Measurements from ENCODE around the gene OOSP4B. TPM values are rescaled to one million over a fixed set of nuclear protein-coding genes. Genes with fewer than 3 reads are reported as not detected.
"Not testable (repeated sequence)": the region's sequence is repeated elsewhere in the genome, so short reads cannot be mapped to it uniquely, and the experiment has no call there.

The OOSP4B gene
- polyA plus RNA-seq (2013, experiment 1 of 2; ENCODE audit: insufficient read length), result not detected
- not detected for polyA plus RNA-seq (2013, experiment 2 of 2; ENCODE audit: insufficient read length)

DNA sequence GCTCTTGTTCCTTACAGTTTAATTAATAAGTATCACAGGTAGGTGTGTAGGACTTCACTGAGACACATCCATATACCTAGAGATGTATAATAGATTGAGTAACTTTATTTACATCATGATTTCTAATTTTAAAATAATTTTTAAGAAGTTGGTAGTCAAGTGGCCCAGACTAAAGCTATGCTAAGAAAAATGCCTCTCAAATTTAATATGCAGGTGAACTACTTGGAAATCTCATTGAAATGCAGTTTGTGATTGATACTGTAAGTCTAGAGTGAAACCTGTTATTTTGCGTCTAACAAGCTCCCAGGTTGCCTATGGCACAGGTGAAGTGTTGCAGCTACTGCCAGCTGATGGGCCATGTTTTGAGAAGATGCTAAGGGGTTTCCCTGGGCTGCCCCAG, at the start of gene OOSP4B:
OOSP4B (plus strand) TSS at position 301 of the 400 bp plus-strand sequence.
- DNase-seq, result no peak

DNA sequence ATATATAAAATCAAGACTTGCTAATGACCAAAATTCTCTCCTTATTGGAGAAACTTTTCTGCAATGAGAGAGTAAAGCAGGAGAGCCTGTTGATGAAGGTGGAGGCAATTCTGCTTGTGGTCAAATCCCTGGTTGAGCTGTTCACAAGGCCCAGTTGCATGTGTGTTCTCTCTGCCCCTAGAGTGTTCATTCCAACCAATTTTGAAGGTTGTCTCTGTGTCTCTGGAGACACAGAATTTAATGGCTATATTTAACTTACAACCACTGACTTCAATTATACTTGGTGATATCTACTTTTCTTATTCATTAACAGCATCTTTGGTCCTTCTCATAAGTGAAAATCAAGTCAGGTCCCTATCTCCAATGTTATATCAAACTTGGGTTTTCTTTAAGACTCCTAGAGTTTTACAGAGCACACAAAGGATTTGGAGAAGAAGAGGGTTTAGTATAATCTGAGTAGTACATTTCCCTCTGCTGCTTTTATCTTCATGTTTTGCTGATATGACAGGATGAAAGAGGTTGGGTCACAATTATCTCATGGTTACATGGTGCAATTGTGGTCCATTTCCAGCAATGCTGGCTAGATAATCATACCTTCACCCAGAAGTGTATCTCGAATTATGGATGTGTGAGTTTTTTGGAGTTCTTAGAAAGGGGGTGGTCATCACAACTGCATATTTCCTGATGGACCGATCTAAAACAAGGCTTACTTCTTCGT, 49.1 kb upstream of the OOSP4B start:
- DNase-seq, result no peak

DNA sequence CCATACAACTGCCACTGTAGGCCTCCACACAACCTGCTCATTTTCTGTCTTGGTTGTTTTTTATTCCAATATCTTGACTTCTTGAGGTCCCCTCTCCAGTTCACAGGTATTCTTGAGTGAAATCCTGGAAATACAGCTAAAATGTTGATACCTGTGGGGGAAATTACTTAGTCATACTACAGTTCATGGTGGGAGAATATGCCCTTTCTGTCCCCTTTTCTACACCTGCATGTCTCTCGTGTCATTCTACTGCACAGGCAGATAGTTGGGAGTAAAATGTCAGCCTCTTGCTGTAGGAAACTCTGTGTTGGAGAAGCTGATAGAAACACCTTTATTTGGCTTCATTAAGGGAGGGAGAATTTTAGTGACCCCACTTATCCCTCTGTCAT, 48.6 kb upstream of the OOSP4B start:
- DNase-seq, result no peak

DNA sequence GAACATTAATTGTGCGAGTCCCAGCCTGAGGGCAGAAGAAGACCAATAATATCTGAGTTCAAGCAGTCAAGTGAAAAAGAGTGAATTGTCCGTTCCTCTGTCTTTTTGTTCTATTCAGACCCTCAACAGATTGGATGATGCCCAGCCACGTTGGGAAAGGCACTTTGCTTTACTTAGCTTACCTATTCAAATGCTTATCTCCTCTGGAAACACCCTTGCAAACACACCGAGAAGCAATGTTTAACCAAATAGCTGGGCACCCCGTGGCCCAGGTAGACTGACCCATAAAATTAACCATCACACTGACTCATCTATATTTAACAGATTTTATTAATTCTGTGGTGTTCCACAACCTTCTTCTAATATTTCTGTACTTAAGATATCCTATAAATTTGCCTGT, 43.9 kb upstream of the OOSP4B start:
- no peak for DNase-seq

DNA sequence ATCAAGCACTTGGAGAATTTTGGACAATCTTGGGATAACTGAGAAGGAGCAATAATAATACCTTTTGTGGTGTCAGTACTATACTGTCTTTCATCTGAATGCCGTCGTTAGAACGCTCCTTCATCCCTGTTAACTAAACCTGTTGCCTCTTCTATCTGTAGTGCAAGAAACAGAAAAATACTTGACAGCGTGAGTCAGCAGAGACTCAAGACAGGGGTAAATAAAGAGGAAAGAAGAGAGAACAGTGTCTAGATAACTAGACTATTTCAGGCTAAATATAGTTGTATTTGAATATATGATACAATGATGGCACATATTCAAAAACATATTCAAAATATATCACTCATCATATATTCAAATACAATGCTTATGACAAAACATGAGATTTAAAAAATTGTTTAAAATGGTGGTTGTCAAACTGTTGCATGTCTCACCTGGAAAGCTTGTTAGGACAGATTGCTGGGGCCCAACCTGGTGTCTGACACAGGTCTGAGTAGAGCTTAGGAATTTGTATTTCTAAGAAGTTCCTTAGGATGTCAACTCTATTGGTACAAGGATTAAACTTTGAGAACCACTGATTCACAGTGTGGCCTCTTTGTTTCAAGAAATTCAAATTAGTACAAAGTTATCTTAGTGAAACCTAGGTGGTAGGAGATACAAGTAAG, 35.7 kb upstream of the OOSP4B start:
- DNase-seq, result no peak

DNA sequence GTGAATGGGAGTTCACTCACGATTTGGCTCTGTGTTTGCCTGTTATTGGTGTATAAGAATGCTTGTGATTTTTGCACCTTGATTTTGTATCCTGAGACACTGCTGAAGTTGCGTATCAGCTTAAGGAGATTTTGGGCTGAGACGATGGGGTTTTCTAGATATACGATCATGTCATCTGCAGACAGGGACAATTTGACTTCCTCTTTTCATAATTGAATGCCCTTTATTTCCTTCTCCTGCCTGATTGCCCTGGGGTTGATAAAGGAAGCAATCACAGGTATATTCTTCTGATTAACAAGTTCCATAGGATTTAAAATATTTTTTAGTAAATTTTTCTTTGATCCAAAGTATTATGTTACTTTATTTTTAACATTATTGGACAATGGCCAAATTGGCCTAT, 34.9 kb upstream of the OOSP4B start:
- DNase-seq, result not testable (repeated sequence)

DNA sequence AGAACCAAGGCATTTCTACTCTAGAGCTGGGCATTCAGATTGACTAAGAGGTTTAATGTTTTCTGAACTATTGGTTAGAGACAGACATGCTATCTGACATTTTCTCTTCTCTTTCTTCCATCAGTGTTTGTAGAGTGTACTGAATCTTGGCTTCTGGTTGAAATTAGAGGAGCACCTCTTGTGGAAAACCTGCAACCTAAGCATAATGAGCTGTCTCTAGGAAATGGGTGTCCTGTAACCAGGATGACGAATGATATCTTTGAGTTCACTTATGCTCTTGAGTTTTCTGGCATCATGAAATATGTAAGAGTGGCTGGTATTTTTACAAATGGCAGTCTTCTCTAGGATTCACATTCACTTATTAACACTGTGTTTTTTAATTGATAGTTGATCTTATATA, 33.8 kb upstream of the OOSP4B start:
- no peak for DNase-seq

DNA sequence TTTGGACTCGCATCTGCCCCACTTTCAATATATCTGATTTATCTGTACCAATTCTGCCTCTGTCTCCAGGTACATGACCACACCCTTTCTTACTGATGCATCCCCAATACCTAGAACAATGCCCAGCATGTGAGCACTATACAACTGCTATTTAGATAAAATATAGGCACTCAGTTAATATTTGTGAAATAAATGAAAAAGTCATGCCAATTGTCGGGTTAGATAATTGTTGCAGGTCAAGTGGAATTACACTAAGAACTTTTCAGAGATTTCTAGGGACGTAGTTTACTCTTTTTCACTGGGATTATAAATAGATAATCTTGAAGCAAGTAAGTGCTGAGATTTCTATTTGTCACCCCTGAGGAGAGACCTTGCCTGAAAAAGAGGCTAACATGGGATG, 32.6 kb upstream of the OOSP4B start:
- DNase-seq, result no peak

DNA sequence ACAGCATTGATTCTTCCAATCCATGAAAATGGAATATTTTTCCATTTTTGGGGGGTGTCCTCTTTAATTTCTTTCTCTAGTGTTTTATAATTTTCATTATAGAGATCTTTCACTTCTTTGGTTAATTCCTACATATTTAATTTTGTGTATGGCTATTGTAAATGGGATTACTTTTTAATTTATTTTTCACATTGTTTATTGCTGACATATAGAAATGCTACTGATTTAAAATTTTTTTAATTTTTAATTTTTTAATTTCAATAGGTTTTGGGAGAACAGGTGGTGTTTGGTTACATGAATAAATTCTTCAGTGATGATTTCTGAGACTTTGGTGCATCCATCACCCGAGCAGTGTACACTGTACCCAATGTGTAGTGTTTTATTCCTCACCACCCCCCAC, 26.6 kb upstream of the OOSP4B start:
- no peak for DNase-seq

DNA sequence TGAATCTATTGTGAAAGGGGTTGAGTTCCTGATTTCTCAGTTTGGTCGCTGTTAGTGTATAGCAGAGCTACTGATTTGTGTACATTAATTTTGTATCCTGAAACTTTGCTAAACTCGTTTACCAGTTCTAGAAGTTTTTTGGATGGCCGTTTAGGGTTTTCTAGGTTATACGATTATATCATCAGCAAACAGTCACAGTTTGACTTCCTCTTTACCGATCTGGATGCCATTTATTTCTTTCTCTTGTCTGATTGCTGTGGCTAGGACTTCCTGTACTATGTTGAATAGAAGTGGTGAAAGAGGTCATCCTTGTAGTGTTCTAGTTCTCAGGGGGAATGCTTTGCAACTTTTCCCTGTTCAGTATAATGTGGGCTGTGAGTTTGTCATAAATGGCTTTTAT, 24.6 kb upstream of the OOSP4B start:
- no peak for DNase-seq

DNA sequence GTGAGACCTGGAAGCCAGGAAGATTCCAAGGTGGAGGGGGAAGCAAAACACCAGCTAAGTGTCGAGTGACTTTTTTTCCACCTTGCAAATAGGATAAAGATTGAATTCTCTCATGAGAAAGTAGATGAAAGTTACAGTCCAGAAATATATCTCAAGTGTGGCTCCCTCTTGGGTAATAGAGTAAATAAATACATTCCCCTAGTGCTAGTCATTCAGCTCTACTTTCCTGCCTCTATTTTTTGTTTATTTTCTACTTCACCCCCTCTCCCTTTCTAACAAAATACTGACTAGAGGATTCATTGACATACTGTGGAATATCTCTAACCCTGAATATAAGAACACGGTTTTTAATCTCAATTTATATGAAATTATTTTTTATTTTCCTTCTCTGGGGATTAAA, 19.2 kb upstream of the OOSP4B start:
- no peak for DNase-seq

DNA sequence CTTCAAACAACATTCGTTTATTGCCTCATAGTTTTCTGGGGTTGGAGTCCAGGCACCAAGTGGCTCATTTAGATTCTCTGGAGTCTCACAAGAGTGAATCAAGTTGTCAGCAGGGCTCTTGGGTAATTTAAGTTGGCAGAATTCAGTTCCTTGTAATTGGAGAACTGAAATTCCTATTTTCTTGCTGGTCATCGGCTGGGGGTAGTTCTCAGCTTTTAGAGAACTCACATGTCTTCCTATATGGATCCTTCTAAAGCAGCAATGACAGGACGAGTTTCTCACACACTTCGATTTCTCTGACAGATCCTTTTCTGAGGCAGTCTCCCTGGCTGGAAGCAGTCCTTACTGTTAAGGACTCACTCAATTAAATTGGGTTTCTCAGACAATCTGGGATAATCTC, 17.3 kb upstream of the OOSP4B start:
- no peak for DNase-seq

DNA sequence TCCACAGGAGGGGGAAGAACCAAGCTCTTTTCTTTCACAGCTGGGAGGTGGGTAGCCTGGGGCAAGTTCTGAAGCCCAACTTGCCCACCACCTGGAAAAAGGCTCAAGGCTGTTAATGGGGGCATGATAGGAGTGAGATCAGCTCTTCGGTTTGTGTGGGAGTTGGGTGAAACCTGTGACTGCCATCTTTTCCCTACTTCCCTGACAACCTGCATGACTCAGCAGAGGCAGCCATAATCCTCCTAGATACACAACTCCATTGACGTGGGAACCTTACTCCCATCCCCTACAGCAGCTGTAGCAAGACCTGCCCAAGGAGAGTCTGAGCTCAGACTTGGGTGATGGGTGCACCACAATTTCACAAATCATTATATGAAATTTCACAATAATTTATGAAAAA, 13.3 kb upstream of the OOSP4B start:
- DNase-seq, result no peak

DNA sequence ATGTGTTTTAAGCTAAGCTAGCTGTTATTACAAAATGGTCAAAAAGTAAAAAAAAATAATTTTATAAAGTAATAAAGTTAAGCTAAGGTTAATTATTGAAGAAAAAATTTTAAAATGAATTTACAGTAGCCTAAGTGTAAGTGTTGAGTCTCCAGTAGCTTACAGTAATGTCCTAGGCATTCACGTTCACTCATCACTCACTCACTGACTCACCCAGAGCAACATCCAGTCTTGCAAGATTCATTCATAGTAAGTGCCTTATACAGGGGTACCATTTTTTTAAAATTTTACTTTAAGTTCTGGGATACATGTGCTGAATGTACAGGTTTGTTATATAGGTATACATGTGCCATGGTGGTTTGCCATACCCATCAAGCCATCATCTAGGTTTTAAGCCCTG, 11.6 kb upstream of the OOSP4B start:
- DNase-seq, result no peak

DNA sequence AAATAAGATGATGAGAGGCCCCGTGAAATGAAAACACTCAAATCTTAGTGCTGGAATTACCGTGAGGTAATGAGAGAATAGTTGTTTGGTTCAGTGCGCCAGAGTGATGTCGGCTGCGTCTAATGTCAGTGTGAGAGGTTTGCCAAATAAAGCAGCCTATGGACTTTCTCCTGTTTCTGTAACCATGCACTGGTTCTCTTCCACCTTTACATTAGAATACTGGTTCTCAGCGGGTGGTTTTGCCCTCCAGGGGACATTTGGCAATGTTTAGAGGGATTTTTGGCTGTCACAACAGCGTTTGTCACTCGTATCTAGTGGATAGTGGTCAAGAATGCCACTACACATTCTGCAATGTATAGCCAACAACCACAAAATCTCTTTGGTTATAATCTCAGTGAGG, 1.1 kb downstream of the OOSP4B start:
- DNase-seq, result no peak

DNA sequence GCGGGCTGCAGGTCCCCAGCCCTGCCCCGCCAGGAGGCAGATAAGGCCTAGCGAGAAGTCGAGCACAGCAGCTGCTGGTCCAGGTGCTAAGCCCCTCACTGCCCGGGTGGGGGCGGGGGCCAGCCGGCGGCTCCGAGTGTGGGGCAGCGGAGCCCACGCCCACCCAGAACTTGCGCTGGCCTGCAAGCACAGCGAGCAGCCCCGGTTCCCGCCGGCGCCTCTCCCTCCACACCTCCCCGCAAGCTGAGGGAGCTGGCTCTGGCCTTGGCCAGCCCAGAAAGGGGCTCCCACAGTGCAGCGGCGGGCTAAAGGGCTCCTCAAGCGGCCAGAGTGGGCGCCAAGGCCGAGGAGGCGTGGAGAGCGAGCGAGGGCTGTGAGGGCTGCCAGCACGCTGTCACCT, 3.4 kb downstream of the OOSP4B start:
- DNase-seq, result not testable (repeated sequence)

DNA sequence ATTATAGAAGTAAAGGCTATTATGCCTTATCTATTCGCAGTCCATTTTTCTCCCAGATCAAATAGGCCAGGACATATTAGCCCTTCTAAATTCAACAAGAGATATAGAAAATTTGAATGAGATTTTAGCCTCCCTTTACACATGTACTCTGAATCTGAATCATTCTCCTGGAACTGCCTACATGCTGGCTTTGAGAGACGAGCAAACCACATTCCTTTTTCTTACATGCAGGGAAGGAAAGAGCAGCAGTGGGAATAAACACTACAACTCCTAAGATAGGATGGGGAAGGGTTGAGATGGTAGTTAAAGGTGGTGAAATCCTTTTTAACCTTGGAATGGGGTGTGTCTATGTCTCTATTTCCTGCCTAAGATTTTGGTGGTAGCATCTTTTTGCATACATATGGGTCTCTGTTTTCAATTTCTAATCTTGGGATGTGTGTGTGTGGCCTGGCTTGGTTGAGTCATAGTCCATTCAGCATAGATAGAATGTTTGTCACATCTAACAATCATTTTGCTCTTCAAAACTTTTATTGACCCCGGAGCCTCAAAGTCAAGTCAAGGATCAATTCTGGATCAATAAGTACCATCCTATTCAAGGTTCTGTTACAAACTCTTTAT, 12.1 kb downstream of the OOSP4B start:
- DNase-seq, result no peak

DNA sequence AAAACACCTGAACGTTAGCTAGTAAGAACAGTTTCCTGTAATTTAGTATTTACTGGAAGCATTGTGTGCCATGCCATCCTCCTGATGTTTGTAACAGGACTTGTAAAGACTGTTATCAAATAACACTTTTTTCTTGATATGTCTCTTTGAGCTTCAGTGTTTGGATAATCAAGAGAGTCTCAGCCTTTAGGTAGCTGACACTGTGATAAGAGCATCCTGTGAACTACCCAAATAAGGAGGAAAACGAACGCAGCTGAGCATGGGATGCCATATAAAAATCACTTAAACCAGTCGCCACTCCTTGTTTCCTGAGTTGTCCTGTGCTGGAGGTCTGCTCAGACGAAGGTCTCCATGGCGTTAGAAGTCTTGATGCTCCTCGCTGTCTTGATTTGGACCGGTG, 23.1 kb downstream of the OOSP4B start, which contains the start of gene OOSP2:
OOSP2 (plus strand) TSS at position 301 of the 400 bp plus-strand sequence; CDS start at position 352, 51 bp downstream.
- DNase-seq, result no peak

DNA sequence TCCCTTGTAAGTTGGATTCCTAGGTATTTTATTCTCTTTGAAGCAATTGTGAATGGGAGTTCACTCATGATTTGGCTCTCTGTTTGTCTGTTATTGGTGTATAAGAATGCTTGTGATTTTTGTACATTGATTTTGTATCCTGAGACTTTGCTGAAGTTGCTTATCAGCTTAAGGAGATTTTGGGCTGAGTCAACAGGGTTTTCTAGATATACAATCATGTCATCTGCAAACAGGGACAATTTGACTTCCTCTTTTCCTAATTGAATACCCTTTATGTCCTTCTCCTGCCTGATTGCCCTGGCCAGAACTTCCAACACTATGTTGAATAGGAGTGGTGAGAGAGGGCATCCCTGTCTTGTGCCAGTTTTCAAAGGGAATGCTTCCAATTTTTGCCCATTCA, 33.4 kb downstream of the OOSP4B start:
- DNase-seq, result not testable (repeated sequence)

DNA sequence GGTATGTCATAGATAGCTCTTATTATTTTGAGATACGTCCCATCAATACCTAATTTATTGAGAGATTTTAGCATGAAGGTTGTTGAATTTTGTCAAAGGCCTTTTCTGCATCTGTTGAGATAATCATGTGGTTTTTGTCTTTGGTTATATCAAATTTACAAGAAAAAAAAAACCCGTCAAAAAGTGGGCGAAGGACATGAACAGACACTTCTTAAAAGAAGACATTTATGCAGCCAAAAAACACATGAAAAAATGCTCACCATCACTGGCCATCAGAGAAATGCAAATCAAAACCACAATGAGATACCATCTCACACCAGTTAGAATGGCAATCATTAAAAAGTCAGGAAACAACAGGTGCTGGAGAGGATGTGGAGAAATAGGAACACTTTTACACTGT, 33.9 kb downstream of the OOSP4B start:
- not testable (repeated sequence) for DNase-seq

DNA sequence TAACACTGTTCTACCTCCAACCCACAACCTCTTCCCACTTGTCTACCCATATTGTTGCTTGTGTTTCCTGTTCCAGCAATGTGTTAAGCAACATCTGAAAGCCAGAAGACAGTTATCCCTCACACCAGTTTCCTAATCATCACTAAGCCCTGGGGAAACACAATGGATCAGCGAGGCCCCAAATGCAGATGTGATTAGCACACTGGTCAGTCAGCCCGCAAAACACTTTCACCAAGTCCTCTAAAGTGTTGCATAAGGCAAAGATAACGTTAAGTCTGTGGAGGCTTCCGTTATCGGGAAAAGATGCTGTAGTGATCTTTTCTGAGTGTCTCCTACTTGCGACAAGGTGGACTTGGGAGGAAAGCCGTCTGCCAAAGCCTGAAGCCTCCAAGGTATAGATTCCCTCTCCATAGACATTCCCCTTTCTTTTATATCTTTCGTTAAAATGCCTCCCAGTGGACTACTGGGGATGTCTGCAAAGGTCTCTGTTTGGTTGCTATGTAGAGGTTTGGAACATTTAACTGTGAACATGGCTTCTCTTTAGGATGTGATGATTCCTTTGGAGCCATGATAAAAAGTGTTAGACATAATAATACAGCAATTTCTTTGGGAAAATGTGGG, 39.5 kb downstream of the OOSP4B start, which contains the start of gene MS4A3:
MS4A3 (plus strand) TSS at position 317 of the 621 bp plus-strand sequence. CDS start 4,496 bp downstream, outside the sequence.
- no peak for DNase-seq

DNA sequence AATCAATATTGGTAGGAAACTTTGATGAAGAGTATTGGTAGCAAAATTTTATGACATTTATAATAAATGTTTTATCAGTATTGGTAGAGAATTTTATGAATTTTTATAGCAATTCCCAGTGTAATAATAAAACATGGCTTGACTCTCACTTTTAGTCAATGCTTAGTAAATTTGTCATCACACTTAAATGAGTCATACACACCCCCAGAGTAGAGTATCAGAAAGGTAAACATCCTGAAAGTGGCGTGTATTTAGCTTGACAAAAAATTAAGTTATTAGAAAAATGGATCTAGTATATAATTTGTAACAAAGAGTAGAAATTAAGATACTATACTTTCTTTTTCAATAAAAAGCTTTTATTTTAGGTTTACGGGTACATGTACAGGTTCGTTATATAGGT, 42.1 kb downstream of the OOSP4B start:
- no peak for DNase-seq
